GM19193 (cell line): ENCODE data around the gene TCERG1L.

Source experiments
- POLR2A ChIP-seq: IDR thresholded peaks from 4 replicates; pipeline ENCODE4 v1.6.1; 2011; ENCODE audit not compliant: insufficient read depth, insufficient read length; ENCODE audit errors: extremely low read depth

Gene TCERG1L

DNA sequence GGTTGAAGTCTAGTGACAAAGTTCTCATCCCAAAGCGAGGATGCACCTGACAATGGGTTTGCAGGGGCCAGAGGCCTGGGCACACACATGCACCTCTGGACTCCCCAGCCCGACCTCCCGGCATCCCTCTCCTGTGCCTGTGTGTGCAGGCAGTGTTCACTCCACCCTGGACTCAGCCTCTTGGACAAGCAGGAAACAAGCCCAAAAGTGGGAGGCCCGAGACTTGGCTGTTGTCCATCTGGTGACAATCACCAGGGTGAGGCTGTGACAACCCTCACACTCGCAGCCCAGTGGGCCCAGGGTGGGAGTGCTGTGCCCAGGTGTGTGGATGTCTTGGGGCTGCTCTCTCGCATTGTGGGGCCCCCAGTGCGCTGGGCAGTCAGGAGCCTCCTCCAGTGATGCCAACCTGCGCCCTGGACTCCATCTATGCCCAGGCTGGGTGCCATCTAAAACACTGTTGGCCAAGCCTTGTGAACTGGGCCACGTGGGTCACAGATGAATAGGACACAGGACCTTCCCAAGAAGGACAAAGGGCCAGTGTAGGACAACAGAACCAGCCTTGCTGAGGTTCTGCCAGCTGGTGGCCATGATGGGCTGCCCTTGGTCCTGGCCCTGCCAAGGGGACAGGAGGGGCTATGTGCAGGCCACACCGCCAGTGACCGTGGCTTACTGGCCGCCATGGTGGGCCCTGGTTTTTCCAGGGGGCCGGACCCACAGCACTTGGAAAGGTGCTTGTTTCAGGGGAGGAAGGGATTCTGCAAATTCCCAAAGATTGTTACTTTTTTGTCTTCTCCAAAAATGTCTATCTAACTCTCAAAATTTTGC, 144.3 kb downstream of the TCERG1L start:
- no peak for TF ChIP-seq POLR2A

DNA sequence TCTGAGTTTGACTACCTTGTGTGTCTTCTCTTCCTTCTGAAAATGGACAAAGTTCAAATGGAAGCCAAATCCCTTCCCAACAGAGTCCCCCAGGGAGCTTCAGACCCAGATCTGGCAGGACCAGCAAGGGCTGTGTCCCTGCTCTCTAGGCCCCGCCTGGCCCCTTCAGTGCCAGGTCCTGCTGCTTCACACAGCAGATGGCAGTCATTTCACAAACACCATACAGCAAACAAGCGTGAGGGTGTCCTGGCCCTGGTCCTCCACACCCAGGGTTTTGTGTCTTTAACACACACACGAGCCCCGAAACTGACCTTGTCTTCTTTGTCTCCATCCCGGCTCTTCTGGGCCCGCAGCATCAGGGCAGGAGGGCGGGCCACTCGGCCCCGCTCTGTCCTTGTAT, 145.0 kb downstream of the TCERG1L start:
- no peak for TF ChIP-seq POLR2A

DNA sequence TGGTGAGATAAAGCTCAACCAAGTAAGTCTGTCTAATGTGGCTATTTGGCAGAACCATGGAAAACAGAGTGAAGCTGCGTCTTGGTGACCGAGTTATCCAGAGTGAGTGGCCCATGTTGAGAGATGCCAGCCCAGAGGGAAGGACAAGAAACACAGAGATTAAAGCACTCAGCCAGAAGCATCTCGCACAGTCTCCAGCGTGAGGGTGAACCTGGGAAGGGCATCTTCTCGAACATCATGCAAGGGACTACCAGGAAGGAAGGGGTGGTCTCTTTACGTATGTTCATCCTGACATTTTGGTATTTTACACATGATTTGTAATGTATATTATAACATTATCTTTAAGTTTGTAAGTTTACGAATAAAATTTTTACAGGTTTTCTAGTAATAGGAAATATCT, 146.4 kb downstream of the TCERG1L start:
- TF ChIP-seq POLR2A, result no peak

DNA sequence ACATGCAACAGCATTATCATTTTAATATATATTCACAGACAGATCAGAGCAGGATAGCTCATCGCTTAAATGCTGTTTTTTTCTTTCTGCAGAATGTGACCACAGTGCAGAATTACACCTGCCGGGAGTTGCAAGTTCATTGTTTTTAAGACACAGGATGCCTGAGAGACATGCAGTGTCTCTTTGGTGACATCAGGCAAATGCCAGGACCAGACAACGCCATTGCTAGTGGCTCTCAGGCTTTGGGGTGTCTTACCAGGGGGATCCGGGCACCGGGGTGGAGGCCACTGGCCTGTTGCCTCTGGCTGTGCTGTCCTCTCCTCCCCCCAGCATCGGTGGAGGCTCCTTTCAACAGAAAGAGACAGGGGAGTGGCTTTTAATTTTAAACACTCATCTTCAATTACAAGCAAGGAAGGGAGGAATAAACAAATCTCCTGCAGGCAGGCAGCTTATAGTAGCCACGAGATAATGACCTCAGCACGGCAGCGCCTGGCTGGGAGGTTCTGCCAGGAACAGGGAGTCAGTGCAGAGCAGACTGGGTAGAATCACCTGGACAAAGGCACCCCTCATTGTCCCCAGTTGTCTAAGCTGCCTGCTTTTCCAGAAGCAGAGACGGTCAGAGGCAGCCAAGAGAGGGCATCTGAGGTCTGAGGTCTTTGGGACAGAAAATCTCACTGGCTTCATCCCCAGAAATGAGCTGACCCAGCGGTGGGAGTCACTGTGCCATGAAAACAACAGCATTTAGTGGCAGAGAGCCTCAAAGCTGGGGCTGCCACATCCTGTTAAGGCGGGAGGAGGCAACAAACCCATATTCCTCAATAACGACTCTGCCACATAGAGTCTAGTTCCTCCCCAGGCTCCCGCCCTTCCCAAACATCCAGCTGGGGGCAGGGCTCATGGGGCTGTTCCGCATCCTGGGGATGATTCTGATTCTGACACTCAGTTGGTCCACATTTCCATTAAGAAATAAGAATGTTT, 148.4 kb downstream of the TCERG1L start:
- TF ChIP-seq POLR2A, result no peak

DNA sequence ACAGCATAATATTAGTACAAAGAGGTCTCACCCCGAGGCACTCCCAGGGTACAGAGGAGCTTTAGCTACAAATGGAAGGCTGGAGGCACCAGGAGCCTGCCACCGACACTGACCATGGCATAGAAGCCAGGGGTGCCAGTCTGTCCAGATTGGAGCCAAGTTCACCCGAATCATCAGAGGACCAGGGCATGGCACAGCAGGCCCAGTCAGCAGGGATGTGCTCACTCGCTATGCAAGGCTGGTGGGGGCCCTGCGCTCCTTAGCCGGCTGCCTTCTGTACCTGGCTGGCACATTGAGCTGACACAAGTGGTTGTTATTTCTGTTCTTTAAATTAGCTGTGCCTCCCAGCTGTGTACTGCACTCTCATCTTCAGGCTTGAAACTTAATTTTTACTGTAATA, 149.3 kb downstream of the TCERG1L start:
- TF ChIP-seq POLR2A, result no peak

DNA sequence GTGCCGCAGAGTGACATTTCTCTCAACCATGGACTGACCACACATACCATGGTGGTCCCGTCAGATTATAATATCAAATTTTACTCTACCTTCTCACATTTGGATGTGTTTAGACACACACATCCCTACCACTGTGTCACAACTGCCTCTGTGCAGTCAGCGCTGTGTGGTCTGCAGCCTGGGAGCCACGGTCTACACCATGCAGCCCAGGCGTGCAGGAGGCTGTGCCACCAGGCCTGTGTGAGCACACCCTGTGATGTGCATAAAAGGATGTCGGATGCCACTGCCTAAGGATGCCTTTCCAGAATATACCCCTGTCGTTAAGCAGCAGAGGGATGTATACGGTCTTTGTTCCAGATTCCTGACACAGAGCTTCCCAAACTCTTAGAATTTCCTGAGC, 150.4 kb downstream of the TCERG1L start:
- no peak for TF ChIP-seq POLR2A

DNA sequence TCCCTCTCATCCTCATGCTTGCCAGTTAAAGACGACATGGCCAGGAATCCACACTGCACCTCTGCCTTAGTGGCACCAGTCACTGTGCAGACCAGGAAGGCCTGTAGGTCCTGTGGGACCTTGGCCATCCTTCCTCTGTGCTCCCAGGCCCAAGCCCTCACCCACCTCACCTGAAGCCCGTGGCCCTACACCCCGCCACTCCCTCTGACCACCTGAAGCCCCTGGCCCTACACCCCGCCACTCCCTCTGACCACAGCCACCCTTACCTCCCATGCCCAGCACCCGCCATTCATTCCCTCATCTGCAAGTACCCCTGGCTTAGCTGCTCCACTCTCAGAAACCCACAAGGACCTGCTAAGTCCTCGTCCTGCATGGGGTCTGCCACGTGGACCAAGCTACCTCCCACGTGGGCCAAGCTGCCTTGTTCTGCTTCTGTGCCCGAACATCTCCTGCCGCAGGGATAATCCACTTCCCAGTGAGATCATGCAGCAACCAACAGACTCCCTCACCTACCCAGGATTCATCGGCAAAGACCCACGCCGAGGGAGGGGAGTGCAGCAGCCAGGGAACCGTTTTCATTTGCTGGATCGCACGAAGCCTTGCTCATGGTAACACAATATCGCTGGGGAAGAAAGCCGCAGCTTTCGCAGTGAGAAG, 151.2 kb downstream of the TCERG1L start:
- no peak for TF ChIP-seq POLR2A

DNA sequence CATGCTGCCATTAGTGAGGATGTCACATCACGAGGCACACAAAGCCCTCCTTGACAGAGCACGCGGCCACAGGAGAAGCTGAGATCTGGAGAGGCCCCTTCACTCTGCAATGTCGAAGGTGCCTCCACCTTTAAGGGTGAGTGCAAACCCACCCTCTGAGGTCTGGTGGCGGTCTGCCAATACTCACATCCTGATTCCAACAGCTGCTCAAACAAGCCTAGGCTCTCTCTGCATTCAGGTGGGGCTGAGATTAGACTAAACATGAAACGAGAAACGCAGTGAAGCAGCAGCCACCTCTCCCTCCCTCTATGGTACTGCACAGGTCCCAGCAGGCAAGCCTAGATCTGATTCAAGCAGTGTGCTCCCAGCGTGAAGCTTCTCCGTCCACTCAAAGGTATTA, 151.8 kb downstream of the TCERG1L start:
- TF ChIP-seq POLR2A, result no peak

DNA sequence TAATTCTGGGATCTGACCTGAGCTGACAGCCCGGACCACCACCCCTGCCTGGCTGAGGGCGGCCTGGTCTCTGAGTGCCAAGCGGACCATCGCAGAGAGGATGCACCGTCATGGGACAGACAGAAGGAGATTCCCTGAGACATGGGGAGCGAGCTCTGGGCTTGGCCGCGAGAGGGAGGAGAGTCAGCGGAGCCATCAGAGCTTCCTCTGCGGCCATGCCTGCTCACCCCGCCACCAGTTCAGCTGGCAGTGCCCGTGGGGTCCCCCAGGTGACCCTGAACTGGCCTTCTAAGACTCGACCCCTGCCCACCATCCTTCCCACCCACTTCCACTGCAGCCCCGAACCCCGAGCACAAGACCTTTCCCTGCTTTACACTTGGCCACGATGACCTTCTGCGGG, 152.8 kb downstream of the TCERG1L start:
- TF ChIP-seq POLR2A, result no peak

DNA sequence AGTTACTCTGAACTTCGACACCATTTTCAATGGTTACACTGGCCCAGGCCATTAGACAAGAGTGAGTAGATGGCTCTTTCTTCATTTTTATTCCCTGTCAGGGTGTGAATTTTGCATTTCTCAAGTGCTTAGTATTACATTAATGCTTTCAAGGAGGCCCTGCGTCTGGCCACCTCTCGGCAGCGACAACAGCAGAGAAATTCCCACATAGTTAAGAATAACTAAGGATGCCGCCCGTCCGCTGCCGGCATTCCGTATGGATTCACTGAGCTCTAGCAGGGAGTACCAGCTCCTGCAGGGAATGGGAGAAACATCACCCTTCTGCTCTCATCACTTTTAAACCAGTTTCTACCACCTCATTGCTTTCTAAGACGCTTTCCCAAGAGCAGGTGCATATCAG, 153.6 kb downstream of the TCERG1L start:
- TF ChIP-seq POLR2A, result no peak

DNA sequence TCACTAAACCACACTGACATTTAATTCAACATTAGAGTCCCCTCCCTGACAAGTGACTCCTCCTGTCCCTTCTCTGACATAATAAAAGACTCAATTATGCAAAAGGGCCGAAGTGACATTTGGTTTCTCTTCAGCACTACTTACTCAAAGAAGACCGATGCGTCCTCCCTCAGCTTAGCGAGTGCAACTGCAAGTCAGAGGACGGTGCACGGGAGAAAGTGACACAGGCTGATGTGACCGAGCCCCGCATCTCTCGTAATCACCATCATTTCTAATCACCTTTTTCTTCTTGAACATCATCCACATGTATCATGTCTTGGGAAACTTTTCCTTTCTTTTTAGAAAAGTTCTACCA, 155.7 kb downstream of the TCERG1L start:
- TF ChIP-seq POLR2A, result no peak

DNA sequence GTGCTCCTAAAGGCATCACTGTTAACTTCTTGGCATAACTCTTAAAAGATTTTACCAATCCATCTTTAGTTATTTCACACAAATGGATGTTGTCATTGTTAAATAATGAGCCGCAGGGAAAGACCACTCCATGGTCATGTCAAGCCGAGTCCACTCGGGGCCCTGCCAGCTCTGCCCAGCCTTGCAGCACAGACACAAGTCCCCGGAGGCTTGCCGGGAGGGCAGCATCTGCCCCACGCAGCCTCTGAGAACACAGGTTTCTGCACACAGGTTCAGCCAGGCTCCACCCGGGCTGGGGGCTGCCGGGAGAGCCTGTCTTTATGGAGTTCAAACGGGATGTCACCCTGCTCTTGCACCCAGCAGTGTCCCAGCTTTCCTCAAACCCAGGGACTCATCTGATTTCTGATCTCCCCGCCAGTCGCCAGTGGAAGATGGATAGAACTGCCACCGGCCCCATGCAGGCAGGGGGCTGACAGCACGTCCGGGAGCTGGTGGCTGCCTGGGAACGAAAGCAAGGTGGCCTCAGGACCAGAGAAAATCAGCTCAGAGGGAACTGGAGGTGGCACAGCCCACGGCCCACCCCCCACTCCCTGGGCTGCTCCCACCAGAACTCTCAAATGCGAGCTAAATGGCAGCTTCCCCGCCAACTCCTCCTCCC, 156.2 kb downstream of the TCERG1L start:
- no peak for TF ChIP-seq POLR2A

DNA sequence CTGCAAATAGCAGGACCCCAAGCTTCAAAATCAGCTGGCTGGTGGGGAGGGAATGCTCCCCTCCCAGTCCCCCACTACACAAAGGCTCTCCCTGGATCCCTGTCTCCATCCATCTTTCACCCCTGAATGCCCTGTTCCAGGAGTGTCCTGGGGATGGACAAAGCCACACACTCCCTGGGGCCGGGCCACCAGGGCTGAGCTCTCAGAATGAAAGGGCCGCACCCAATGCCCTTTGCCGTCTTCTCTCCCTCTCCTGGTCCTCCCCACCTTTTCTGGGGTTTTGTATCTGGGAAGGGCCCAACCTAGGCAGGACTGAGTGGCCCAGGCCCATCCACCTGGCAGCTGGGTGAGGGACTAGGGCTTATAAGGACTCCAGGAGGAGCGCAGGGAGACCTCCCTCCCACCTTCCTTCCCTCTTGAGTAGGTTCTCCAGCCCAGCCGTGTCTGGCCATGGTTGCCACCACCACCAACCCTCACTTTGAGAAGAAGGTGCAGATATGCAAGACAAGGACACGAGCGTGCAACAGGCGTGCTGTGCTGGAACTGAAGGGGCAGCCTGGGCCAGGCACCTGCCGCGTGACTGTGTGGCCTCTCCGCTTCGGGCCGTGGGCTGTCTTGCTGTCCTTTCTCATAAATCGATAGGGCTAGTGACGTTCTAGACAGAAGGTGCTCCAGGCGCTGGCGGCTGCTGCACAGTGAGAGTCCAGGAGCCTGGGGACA, 157.1 kb downstream of the TCERG1L start:
- no peak for TF ChIP-seq POLR2A

DNA sequence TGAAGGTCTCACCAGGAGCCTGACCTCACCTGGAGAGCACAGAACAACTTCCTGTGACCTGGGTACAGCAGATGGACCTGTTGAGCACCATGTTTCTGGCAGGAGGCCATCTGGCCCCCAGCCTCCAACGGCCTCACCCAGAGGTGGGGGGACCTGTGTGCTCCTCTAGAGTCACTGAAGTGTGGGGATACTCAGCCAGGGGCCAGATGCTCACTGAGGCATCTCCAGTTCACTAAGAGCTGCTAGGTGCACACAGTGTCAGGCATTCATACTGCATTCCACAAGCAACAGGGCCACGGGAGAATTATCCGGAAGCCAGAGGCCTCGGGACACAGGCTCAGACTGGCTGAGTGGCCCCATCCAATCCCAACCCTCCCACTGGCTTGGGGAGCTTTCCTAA, 161.4 kb downstream of the TCERG1L start:
- no peak for TF ChIP-seq POLR2A

DNA sequence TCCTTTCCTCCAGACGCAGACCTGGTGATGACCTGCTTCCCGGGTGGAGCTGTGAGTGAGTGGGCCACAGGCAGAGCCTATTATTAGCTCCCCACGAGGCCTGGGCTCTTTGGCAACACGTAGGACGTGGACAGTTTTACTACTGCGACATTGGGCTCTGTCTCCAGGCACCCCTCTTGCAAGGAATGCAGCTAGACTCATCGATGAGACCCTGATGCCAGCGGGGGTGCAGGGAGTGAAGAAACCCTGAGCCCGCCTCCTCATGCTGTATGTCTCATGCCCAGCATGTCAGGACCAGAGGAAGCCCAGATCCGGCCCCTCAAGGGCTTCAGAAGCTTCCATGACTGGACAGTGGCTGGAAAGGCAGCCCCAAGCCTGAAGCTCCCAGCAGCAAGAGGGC, 161.9 kb downstream of the TCERG1L start:
- no peak for TF ChIP-seq POLR2A

DNA sequence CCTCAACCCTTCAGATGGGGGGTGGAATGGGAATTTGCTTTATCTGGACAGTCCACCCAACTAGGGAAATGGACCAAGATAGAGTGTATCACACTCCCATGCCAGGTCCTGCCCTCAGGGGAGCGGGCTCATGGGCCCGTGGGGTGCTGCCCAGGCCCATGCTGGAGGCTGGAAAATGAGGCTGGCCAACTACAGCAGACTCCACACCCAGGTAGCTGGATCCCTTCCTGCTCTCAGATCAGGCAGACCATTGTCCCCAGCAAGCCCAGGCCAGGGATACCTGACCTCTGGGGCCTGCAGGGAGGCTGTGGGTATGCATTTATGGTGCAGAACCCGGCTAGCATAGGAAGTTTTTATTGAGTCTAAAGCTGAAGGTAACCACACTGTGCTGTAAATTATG, 162.4 kb downstream of the TCERG1L start:
- TF ChIP-seq POLR2A, result no peak
